ENCODE results near the gene BTG3.

GRCh38 chr21:17640821-17641220 lies 28.1 kb upstream of the BTG3 start:
- TF ChIP-seq CTCF (conservative IDR thresholded peaks at IDR 0.05; ENCODE audit: low read length) (no peak), EZH2phosphoT487 (IDR thresholded peaks at IDR 0.05; ENCODE audit: borderline replicate concordance) (no peak)

Measured in Loucy (cell line).